ENCODE measurements around the gene MYRIP.
"Not testable (repeated sequence)": the region's sequence is repeated elsewhere in the genome, so short reads cannot be mapped to it uniquely, and the experiment has no call there.

Gene MYRIP

GRCh38 chr3:40247714-40248454 is 438.5 kb downstream of the MYRIP start:
- DNase-seq, result no peak

- no peak for DNase-seq
Measured at GRCh38 chr3:40248591-40248990, 439.2 kb downstream of the MYRIP start.

GRCh38 chr3:40249168-40249567 is 439.8 kb downstream of the MYRIP start:
- no peak for DNase-seq

- DNase-seq, result no peak
Measured at GRCh38 chr3:40254491-40254890, 445.1 kb downstream of the MYRIP start.

GRCh38 chr3:40254891-40255290 is 445.5 kb downstream of the MYRIP start:
- no peak for DNase-seq

- no peak for DNase-seq
Measured at GRCh38 chr3:40255532-40255931, 446.1 kb downstream of the MYRIP start.

GRCh38 chr3:40258064-40258463 is 448.7 kb downstream of the MYRIP start:
- DNase-seq, result no peak

- no peak for DNase-seq
Measured at GRCh38 chr3:40258555-40258954, 449.1 kb downstream of the MYRIP start.

GRCh38 chr3:40262331-40262730 is 452.9 kb downstream of the MYRIP start:
- DNase-seq, result no peak

GRCh38 chr3:40264451-40264850 is 455.0 kb downstream of the MYRIP start:
- DNase-seq, result no peak

- DNase-seq, result no peak
Measured at GRCh38 chr3:40265181-40265580, 455.8 kb downstream of the MYRIP start.

- no peak for DNase-seq
Measured at GRCh38 chr3:40267937-40268724, 458.7 kb downstream of the MYRIP start.

GRCh38 chr3:40268802-40269524 is 459.6 kb downstream of the MYRIP start:
- DNase-seq, result no peak

- no peak for DNase-seq
Measured at GRCh38 chr3:40278791-40279190, 469.4 kb downstream of the MYRIP start.

GRCh38 chr3:40281995-40282394 is 472.6 kb downstream of the MYRIP start:
- no peak for DNase-seq

- DNase-seq, result not testable (repeated sequence)
Measured at GRCh38 chr3:40283057-40283456, 473.6 kb downstream of the MYRIP start.

- no peak for DNase-seq
Measured at GRCh38 chr3:40287248-40287647, 477.8 kb downstream of the MYRIP start.

GRCh38 chr3:40290396-40290795 is 481.0 kb downstream of the MYRIP start:
- no peak for DNase-seq

- DNase-seq, result no peak
Measured at GRCh38 chr3:40291471-40291870, 482.1 kb downstream of the MYRIP start.

- no peak for DNase-seq
Measured at GRCh38 chr3:40292637-40293349, 483.4 kb downstream of the MYRIP start.

- DNase-seq, result no peak
Measured at GRCh38 chr3:40294434-40294833, 485.0 kb downstream of the MYRIP start.

- DNase-seq, result no peak
Measured at GRCh38 chr3:40298075-40298474, 488.7 kb downstream of the MYRIP start.

- DNase-seq, result no peak
Measured at GRCh38 chr3:40299130-40299720, 489.8 kb downstream of the MYRIP start.

Data from left hindlimb (tissue), 1 donor.